GM10266 (cell line): ENCODE data around the gene NR0B2.

Experiments
- DNase-seq: peaks from one replicate; pipeline ENCODE4 v3.0.0; 2012; ENCODE audit errors: extremely low spot score
- CTCF ChIP-seq: IDR thresholded peaks from 2 replicates; pipeline ENCODE4 v1.5.1; 2012; ENCODE audit warnings: mild to moderate bottlenecking, low read depth; ENCODE audit not compliant: control insufficient read depth, insufficient read depth; ENCODE audit errors: missing control alignments

The NR0B2 gene

GRCh38 chr1:26913754-26914619 is at the start of gene NR0B2:
Gene NR0B2, minus strand, starts transcription at chr1:26913975. Its CDS starts 35 bp downstream, at chr1:26913940.
- no peak for DNase-seq
- no peak for TF ChIP-seq CTCF

GRCh38 chr1:26961826-26962225 is 48.1 kb upstream of the NR0B2 start:
- no peak for DNase-seq
- TF ChIP-seq CTCF, result no peak

GRCh38 chr1:26960625-26960966 is 46.8 kb upstream of the NR0B2 start:
- TF ChIP-seq CTCF, result no peak
- no peak for DNase-seq

- no peak for DNase-seq
- TF ChIP-seq CTCF, result no peak
Observed at GRCh38 chr1:26959722-26960624, 46.2 kb upstream of the NR0B2 start, which contains the start of gene KDF1. Gene KDF1, minus strand, starts transcription at chr1:26960468. Its CDS starts 8,088 bp downstream, at chr1:26952380.

- no peak for DNase-seq
- TF ChIP-seq CTCF, result no peak
Observed at GRCh38 chr1:26959270-26959669, 45.5 kb upstream of the NR0B2 start.

GRCh38 chr1:26957306-26957705 is 43.5 kb upstream of the NR0B2 start:
- no peak for TF ChIP-seq CTCF
- no peak for DNase-seq

- no peak for TF ChIP-seq CTCF
- no peak for DNase-seq
Observed at GRCh38 chr1:26956321-26956720, 42.5 kb upstream of the NR0B2 start.
